ENCODE results near the gene STX11.
"Not testable (repeated sequence)": the region's sequence is repeated elsewhere in the genome, so short reads cannot be mapped to it uniquely, and the experiment has no call there.

Gene STX11

GRCh38 chr6:144176043-144176442 is 25.7 kb downstream of the STX11 start:
- Mint-ChIP-seq H3K4me1 (peaks cover 11% of the 10 kb centered on the region), H3K27me3 (ENCODE audit: low read depth, poor library complexity) (peaks cover 4% of the 10 kb centered on the region), H3K9me3 (no peaks in the 10 kb centered on the region), H3K27ac (peak overlapping the region; percentile 12), H3K4me3 (no peak overlapping the region), H3K36me3 (ENCODE audit: low read depth) (no peaks in the 10 kb centered on the region)
- DNase-seq: no peak
- TF ChIP-seq, protein P1, sequence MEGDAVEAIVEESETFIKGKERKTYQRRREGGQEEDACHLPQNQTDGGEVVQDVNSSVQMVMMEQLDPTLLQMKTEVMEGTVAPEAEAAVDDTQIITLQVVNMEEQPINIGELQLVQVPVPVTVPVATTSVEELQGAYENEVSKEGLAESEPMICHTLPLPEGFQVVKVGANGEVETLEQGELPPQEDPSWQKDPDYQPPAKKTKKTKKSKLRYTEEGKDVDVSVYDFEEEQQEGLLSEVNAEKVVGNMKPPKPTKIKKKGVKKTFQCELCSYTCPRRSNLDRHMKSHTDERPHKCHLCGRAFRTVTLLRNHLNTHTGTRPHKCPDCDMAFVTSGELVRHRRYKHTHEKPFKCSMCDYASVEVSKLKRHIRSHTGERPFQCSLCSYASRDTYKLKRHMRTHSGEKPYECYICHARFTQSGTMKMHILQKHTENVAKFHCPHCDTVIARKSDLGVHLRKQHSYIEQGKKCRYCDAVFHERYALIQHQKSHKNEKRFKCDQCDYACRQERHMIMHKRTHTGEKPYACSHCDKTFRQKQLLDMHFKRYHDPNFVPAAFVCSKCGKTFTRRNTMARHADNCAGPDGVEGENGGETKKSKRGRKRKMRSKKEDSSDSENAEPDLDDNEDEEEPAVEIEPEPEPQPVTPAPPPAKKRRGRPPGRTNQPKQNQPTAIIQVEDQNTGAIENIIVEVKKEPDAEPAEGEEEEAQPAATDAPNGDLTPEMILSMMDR (IDR thresholded peaks at IDR 0.05): no peak

DNA sequence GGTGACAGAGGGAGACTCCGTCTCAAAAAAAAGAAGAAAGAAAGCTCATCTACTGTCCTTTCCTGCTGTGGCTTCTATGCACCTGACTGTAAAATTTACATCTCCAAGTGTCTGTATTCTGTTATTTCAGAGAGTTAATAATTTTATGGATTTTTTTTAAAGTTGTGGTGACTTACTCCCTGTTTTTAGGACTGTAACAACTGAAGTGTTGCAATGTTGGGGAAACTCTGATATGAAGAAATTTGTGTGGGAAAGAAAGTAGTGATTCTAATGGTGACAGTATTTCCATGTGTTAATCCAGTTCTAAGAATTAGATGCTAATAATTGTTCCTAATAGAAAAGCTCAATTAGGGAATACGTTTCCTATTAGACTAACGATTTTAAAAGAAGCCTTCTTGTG is 27.4 kb downstream of the STX11 start:
- Mint-ChIP-seq H3K9me3 (no peaks in the 10 kb centered on the region), H3K27me3 (ENCODE audit: low read depth, poor library complexity) (peaks cover 10% of the 10 kb centered on the region), H3K4me1 (peaks cover 11% of the 10 kb centered on the region), H3K27ac (no peak overlapping the region), H3K36me3 (ENCODE audit: low read depth) (no peaks in the 10 kb centered on the region), H3K4me3 (no peak overlapping the region)
- TF ChIP-seq, protein P1 (IDR thresholded peaks at IDR 0.05): no peak
- no peak for DNase-seq

GRCh38 chr6:144178323-144178722 is 28.0 kb downstream of the STX11 start:
- no peaks in the 10 kb centered on the region for H3K36me3 Mint-ChIP-seq (ENCODE audit: low read depth)
- TF ChIP-seq, protein P1 (IDR thresholded peaks at IDR 0.05): no peak
- H3K9me3 Mint-ChIP-seq: no peaks in the 10 kb centered on the region
- H3K27ac Mint-ChIP-seq: no peak overlapping the region
- DNase-seq: no peak
- H3K4me3 Mint-ChIP-seq: no peak overlapping the region
- peaks cover 10% of the 10 kb centered on the region for H3K27me3 Mint-ChIP-seq (ENCODE audit: low read depth, poor library complexity)
- H3K4me1 Mint-ChIP-seq: peaks cover 11% of the 10 kb centered on the region

- H3K4me3 Mint-ChIP-seq: no peak overlapping the region
- TF ChIP-seq, protein P1 (IDR thresholded peaks at IDR 0.05): no peak
- H3K27ac Mint-ChIP-seq: peak overlapping the region; percentile 34
Observed at GRCh38 chr6:144179237-144179636, 28.9 kb downstream of the STX11 start.

GRCh38 chr6:144179828-144180227 is 29.5 kb downstream of the STX11 start:
- TF ChIP-seq, protein P1 (IDR thresholded peaks at IDR 0.05): no peak
- Mint-ChIP-seq H3K4me1 (peaks cover 11% of the 10 kb centered on the region), H3K4me3 (no peak overlapping the region), H3K27me3 (ENCODE audit: low read depth, poor library complexity) (peaks cover 10% of the 10 kb centered on the region), H3K36me3 (ENCODE audit: low read depth) (no peaks in the 10 kb centered on the region), H3K9me3 (no peaks in the 10 kb centered on the region), H3K27ac (no peak overlapping the region)
- DNase-seq: no peak

More at GRCh38 chr6:144179237-144179636, 28.9 kb downstream of the STX11 start:
- H3K36me3 Mint-ChIP-seq (ENCODE audit: low read depth): no peaks in the 10 kb centered on the region
- H3K4me1 Mint-ChIP-seq: peaks cover 11% of the 10 kb centered on the region
- no peaks in the 10 kb centered on the region for H3K9me3 Mint-ChIP-seq
- no peak for DNase-seq
- peaks cover 10% of the 10 kb centered on the region for H3K27me3 Mint-ChIP-seq (ENCODE audit: low read depth, poor library complexity)

DNA sequence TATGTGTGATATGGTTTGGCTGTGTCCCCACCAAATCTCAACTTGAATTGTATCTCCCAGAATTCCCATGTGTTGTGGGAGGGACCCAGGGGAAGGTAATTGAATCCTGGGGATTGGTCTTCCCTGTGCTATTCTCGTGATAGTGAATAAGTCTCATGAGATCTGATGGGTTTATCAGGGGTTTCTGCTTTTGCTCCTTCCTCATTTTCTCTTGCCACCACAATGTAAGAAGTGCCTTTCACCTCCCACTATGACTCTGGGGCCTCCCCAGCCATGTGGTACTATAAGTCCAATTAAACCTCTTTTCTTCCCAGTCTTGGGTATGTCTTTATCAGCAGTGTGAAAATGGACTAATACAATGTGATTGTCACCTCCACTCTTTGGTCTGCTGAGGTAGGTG is 30.0 kb downstream of the STX11 start:
- not testable (repeated sequence) for H3K4me3 Mint-ChIP-seq; H3K9me3 Mint-ChIP-seq; H3K36me3 Mint-ChIP-seq (ENCODE audit: low read depth); H3K27ac Mint-ChIP-seq; DNase-seq
- Mint-ChIP-seq H3K4me1 (peaks cover 11% of the 10 kb centered on the region), H3K27me3 (ENCODE audit: low read depth, poor library complexity) (peaks cover 10% of the 10 kb centered on the region)

All from nephron progenitor cell (in vitro differentiated cells).